MCF 10A (cell line): ENCODE data around the gene TCF4. TPM values are rescaled to one million over a fixed set of nuclear protein-coding genes. Genes with fewer than 3 reads are reported as not detected.

ENCODE experiments used
- BruUV-seq: library from RNA; stranded (reverse); fragments of 400-500 nt; replicated peaks from 2 replicates; lab custom pipeline; 2021; lab: Mats Ljungman, UMichigan
- CTCF ChIA-PET: fragments of 300-600 bp; sonication (Branson Sonifier 250); formaldehyde crosslinking; extraction: SDS; loops from one replicate; lab custom pipeline; 2021; ENCODE audit warnings: antibody characterized with exemption, inconsistent platforms; lab: Yijun Ruan, JAX
- POLR2A ChIA-PET: fragments of 300-600, 350-650 bp; sonication (Branson Sonifier 250); formaldehyde crosslinking; extraction: SDS; loops from one replicate; lab custom pipeline; 2020; ENCODE audit warnings: antibody characterized with exemption, inconsistent platforms; lab: Yijun Ruan, JAX
- DNase-seq: peaks from one replicate; pipeline ENCODE4 v3.0.0-alpha.2; 2018; ENCODE audit not compliant: unreplicated experiment
- H3K27ac Mint-ChIP-seq: one replicate; pipeline ENCODE4 v1.8.0; 2022; ENCODE audit warnings: mild to moderate bottlenecking, low read depth, mixed read lengths; ENCODE audit not compliant: unreplicated experiment
- H3K27me3 Mint-ChIP-seq: one replicate; pipeline ENCODE4 v1.8.0; 2022; ENCODE audit warnings: mixed read lengths; ENCODE audit not compliant: insufficient read depth, unreplicated experiment
- H3K36me3 Mint-ChIP-seq: one replicate; pipeline ENCODE4 v1.8.0; 2022; ENCODE audit warnings: mild to moderate bottlenecking, moderate library complexity, mixed read lengths; ENCODE audit not compliant: insufficient read depth, unreplicated experiment
- H3K4me1 Mint-ChIP-seq: one replicate; pipeline ENCODE4 v1.8.0; 2022; ENCODE audit warnings: mixed read lengths; ENCODE audit not compliant: insufficient read depth, unreplicated experiment
- H3K4me3 Mint-ChIP-seq: one replicate; pipeline ENCODE4 v1.8.0; 2022; ENCODE audit warnings: mild to moderate bottlenecking, moderate library complexity, mixed read lengths; ENCODE audit not compliant: unreplicated experiment
- H3K9me3 Mint-ChIP-seq: one replicate; pipeline ENCODE4 v1.8.0; 2022; ENCODE audit warnings: mixed read lengths; ENCODE audit not compliant: unreplicated experiment
- intact Hi-C: fragments of 100-400 bp; cut with micrococcal nuclease; formaldehyde crosslinking; loops from 2 replicates; pipeline ENCODE4 v1.14.1; 2022
- microRNA-seq: library from miRNA; unstranded; fragments of <30 nt; microRNA quantifications from one replicate; pipeline ENCODE4 v1.2.0, GENCODE V29; 2022
- total RNA-seq: library from RNA; stranded (reverse); gene quantifications from 2 replicates; pipeline ENCODE4 v1.2.3, GENCODE V29; 2022
- TF ChIP-seq, protein P1 (sequence below): fragments of 200-600 bp; IDR thresholded peaks from one replicate; pipeline ENCODE4 v1.8.0; 2022; ENCODE audit warnings: antibody characterized with exemption, mild to moderate bottlenecking; ENCODE audit not compliant: unreplicated experiment

Gene TCF4
- total RNA-seq, 1 experiment from 2014 or later = 6.2 TPM

DNA sequence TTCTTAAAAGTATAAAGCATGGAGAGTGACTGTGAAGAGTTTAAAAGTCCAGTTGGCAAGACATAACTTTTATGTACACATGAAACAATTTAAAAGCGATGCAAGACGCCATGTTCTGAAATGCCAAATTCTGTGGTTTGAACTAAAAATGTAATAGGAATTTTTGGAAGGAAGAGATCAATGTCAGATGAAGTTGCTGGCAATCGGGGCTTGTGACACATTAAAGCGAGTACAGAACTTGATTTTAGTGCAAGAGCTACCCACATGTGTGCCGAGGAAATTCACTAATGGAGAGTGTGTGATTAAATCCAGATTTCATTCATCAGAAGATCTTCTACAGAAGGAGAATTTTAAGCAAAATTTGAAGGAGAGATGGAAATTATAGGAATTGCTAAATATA, 408.6 kb downstream of the TCF4 start:
- H3K27me3 Mint-ChIP-seq = no peaks in the 10 kb centered on the region
- H3K9me3 Mint-ChIP-seq = no peaks in the 10 kb centered on the region
- intact Hi-C loops = no loop called here
- no peaks in the 10 kb centered on the region for H3K36me3 Mint-ChIP-seq
- no peak overlapping the region for H3K27ac Mint-ChIP-seq
- H3K4me3 Mint-ChIP-seq = no peak overlapping the region
- TF ChIP-seq, protein P1, sequence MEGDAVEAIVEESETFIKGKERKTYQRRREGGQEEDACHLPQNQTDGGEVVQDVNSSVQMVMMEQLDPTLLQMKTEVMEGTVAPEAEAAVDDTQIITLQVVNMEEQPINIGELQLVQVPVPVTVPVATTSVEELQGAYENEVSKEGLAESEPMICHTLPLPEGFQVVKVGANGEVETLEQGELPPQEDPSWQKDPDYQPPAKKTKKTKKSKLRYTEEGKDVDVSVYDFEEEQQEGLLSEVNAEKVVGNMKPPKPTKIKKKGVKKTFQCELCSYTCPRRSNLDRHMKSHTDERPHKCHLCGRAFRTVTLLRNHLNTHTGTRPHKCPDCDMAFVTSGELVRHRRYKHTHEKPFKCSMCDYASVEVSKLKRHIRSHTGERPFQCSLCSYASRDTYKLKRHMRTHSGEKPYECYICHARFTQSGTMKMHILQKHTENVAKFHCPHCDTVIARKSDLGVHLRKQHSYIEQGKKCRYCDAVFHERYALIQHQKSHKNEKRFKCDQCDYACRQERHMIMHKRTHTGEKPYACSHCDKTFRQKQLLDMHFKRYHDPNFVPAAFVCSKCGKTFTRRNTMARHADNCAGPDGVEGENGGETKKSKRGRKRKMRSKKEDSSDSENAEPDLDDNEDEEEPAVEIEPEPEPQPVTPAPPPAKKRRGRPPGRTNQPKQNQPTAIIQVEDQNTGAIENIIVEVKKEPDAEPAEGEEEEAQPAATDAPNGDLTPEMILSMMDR = no peak
- no peak for DNase-seq
- no TSS peak for BruUV-seq
- ChIA-PET POLR2A (no interaction called here), CTCF (no interaction called here)
- no peaks in the 10 kb centered on the region for H3K4me1 Mint-ChIP-seq

DNA sequence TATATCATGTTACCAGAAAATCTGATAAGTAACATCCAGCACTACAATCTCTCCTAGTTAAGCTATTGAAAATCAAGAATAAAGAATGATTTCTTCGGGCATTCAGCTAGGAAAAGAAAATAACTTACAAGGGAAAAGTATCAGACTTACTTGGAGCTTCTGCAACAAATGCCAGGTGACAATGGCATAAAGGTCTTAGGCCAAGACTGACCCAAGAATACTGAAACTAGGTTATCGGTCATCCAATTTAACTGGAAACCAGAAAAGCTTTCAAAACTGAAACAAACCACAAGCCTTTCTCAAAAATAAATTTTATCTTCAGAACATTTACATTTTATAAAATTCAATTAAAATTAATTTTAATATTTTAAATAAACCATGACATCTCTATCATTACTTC, 414.7 kb downstream of the TCF4 start:
- no TSS peak for BruUV-seq
- Mint-ChIP-seq H3K27me3 (no peaks in the 10 kb centered on the region), H3K36me3 (no peaks in the 10 kb centered on the region), H3K9me3 (no peaks in the 10 kb centered on the region), H3K27ac (no peak overlapping the region), H3K4me3 (no peak overlapping the region), H3K4me1 (no peaks in the 10 kb centered on the region)
- CTCF ChIA-PET = interaction anchor here (0.6 kb wide), 1 partner anchor 343 kb away, joined by 3 read pairs; no protein-coding TSS in a partner anchor
- intact Hi-C loops = no loop called here
- no peak for DNase-seq
- POLR2A ChIA-PET = no interaction called here
- TF ChIP-seq, protein P1 = no peak

Small RNAs within 50 kb of the gene (microRNA-seq; reads per million reads assigned to microRNA genes)
- gene MIR4529 = not detected
